ENCODE measurements around the gene FHL2. TPM values are rescaled to one million over a fixed set of nuclear protein-coding genes. Genes with fewer than 3 reads are reported as not detected.

FHL2 gene
- total RNA-seq, 4 donors from 2014 or later = 14.9 to 31.8 (median 21.4) TPM

DNA sequence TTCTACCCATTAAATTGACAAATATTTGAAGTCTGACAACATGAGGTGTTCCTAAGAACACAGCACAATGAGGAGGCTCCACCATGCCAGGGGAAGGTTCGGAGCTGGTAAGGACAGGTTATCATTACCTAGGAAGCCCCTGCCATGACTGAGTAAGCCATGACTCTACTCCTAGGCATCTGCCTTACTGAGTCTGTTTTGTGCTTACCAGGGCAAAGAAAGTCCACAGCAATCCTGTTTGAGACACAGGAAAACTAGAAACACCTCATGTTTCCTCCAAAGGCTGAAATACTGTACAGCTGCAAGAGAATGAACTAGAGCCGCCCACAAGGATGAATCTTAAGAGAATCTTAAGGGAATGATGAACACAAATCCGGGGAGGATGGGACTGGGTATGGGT is 80.9 kb downstream of the FHL2 start:
- in situ Hi-C loops (cut with MboI; ENCODE audit: low sequenced_read_pairs in 4 of 4) = no loop called here

DNA sequence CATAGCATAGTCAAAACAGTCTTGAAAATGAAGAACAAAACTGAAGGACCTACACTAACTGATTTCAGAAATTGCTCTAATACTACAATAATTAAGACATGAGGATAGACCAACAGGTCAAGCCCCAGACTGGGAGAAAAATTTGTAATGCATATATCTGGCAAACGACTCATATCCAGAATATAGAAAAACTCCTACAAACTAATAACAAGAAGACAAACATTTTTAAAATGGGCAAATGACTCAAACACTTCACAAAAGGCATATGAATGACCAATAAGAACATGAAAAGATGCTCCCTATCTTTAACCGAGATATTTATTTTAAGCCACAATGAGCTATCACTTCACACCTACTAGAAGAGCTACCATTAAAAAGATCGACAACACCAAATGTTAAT is 83.5 kb downstream of the FHL2 start:
- ATAC-seq (no peak), DNase-seq (no peak)
- intact Hi-C loops (cut with DNase I; ENCODE audit: low total_unique reads) (no loop called here), in situ Hi-C loops (cut with MboI; ENCODE audit: low sequenced_read_pairs in 4 of 4) (no loop called here)
- TF ChIP-seq POLR2A (IDR thresholded peaks at IDR 0.05) = no peak
- TF ChIP-seq, protein P1, sequence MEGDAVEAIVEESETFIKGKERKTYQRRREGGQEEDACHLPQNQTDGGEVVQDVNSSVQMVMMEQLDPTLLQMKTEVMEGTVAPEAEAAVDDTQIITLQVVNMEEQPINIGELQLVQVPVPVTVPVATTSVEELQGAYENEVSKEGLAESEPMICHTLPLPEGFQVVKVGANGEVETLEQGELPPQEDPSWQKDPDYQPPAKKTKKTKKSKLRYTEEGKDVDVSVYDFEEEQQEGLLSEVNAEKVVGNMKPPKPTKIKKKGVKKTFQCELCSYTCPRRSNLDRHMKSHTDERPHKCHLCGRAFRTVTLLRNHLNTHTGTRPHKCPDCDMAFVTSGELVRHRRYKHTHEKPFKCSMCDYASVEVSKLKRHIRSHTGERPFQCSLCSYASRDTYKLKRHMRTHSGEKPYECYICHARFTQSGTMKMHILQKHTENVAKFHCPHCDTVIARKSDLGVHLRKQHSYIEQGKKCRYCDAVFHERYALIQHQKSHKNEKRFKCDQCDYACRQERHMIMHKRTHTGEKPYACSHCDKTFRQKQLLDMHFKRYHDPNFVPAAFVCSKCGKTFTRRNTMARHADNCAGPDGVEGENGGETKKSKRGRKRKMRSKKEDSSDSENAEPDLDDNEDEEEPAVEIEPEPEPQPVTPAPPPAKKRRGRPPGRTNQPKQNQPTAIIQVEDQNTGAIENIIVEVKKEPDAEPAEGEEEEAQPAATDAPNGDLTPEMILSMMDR (IDR thresholded peaks at IDR 0.05 in 4 of 5, conservative IDR thresholded peaks at IDR 0.05 in 1 of 5) = no peak
- peaks cover 14 to 16% of the 10 kb centered on the region in 2 donors for H3K4me1 ChIP-seq
- H3K27me3 ChIP-seq = no peaks in the 10 kb centered on the region
- no peaks in the 10 kb centered on the region for H3K36me3 ChIP-seq
- no peaks in the 10 kb centered on the region for H3K9me3 ChIP-seq
- no peak overlapping the region for H3K4me3 ChIP-seq
- no peak overlapping the region for H3K27ac ChIP-seq

More for the DNA sequence above, 80.9 kb downstream of the FHL2 start:
- Histone ChIP-seq H3K36me3 (no peaks in the 10 kb centered on the region), H3K27ac (no peak overlapping the region), H3K9me3 (no peaks in the 10 kb centered on the region), H3K4me1 (peaks cover 17 to 26% of the 10 kb centered on the region in 2 donors), H3K4me3 (no peak overlapping the region), H3K27me3 (no peaks in the 10 kb centered on the region)
- intact Hi-C loops (cut with DNase I; ENCODE audit: low total_unique reads) = no loop called here
- ATAC-seq = no peak
- no peak for DNase-seq
- no peak for TF ChIP-seq POLR2A (IDR thresholded peaks at IDR 0.05)

DNA sequence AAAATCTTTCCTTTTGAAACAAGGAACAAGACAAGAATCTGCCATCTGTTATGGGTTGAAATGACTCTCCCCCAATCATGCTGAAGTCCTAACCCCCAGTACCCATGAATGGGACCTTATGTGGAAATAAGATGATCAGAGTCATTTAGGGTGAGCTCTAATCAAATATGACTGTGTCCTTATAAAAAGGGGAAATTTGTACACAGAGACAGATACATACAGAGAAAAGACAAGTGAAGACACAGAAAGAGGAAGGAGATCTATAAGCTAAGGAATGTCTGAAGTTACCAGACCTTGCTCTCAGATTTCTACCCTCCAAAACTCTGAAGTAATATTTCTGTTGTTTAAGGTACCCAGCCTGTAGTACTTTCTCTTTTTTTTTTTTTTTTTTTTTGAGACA is 85.0 kb downstream of the FHL2 start:
- TF ChIP-seq, protein P1 (IDR thresholded peaks at IDR 0.05 in 4 of 5, conservative IDR thresholded peaks at IDR 0.05 in 1 of 5) = no peak
- TF ChIP-seq POLR2A (IDR thresholded peaks at IDR 0.05) = no peak
- H3K27ac ChIP-seq = no peak overlapping the region
- DNase-seq = no peak
- H3K9me3 ChIP-seq = no peaks in the 10 kb centered on the region
- no peak overlapping the region for H3K4me3 ChIP-seq
- no peaks in the 10 kb centered on the region for H3K27me3 ChIP-seq
- in situ Hi-C loops (cut with MboI; ENCODE audit: low sequenced_read_pairs in 4 of 4) (no loop called here), intact Hi-C loops (cut with DNase I; ENCODE audit: low total_unique reads) (no loop called here)
- no peaks in the 10 kb centered on the region for H3K36me3 ChIP-seq
- H3K4me1 ChIP-seq = peaks cover 10 to 12% of the 10 kb centered on the region in 2 donors
- no peak for ATAC-seq

Other genes with a start within 250 kb of the FHL2 start
- not detected for gene GPR45, start 157.3 kb downstream of the FHL2 start, total RNA-seq
- gene TGFBRAP1, start 69.3 kb downstream of the FHL2 start, total RNA-seq = 10 to 100 TPM; 19.7 to 28.9 (median 20.3) TPM
- 10 to 100 TPM; 12.8 to 26.7 (median 18.6) TPM for gene C2orf49, start 61.5 kb downstream of the FHL2 start, total RNA-seq

Data from gastrocnemius medialis (tissue), 4 donors.